ENCODE measurements around the gene TSGA10. TPM values are rescaled to one million over a fixed set of nuclear protein-coding genes. Genes with fewer than 3 reads are reported as not detected.

Gene TSGA10
- total RNA-seq, 1 donor from 2014 or later = 2.5 TPM

DNA sequence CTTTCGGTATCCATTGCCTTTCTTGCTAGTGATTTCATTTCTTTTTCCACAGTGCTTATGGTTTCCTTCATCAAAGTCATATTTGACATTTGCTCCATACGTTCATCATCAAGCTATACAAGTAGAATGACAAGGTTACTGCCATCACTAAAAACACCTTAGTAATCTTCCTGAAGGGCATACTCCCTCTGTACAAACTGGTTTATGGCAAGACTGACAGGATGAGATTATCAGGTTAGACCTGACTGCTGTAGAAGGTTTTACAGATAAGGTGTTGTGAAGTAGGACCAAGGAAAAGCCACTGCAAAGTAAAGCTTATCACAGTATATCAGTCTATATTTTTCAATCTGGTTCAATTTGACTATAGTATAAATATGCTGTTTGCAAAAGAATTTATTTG lies 50.7 kb downstream of the TSGA10 start:
- H3K4me3 ChIP-seq (ENCODE audit: low read depth, low read length) = no peak overlapping the region
- no peak for DNase-seq (ENCODE audit: low read depth)
- TF ChIP-seq, protein P1, sequence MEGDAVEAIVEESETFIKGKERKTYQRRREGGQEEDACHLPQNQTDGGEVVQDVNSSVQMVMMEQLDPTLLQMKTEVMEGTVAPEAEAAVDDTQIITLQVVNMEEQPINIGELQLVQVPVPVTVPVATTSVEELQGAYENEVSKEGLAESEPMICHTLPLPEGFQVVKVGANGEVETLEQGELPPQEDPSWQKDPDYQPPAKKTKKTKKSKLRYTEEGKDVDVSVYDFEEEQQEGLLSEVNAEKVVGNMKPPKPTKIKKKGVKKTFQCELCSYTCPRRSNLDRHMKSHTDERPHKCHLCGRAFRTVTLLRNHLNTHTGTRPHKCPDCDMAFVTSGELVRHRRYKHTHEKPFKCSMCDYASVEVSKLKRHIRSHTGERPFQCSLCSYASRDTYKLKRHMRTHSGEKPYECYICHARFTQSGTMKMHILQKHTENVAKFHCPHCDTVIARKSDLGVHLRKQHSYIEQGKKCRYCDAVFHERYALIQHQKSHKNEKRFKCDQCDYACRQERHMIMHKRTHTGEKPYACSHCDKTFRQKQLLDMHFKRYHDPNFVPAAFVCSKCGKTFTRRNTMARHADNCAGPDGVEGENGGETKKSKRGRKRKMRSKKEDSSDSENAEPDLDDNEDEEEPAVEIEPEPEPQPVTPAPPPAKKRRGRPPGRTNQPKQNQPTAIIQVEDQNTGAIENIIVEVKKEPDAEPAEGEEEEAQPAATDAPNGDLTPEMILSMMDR (conservative IDR thresholded peaks at IDR 0.05; ENCODE audit: low read depth, low read length) = no peak

DNA sequence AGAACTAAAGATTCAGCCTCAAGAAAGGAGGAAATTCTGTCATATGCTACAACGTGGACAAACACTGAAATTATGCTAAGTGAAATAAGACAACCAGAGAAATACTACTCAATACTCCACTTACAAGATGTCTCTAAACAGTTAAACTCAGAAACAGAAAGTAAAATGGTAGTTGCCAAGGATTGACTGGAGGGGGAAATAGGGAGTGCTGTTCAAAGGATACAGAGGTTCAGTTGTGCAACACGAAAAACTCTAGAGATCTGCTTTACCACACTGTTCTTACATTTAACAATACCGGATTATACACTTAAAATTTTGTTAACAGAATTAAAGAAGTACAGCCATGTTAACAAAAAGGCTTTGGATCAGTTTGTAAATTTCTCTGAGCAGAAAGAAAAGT lies 53.0 kb downstream of the TSGA10 start:
- TF ChIP-seq, protein P1 (conservative IDR thresholded peaks at IDR 0.05; ENCODE audit: low read depth, low read length) = peak; percentile 6
- no peak overlapping the region for H3K4me3 ChIP-seq (ENCODE audit: low read depth, low read length)
- DNase-seq (ENCODE audit: low read depth) = no peak

DNA sequence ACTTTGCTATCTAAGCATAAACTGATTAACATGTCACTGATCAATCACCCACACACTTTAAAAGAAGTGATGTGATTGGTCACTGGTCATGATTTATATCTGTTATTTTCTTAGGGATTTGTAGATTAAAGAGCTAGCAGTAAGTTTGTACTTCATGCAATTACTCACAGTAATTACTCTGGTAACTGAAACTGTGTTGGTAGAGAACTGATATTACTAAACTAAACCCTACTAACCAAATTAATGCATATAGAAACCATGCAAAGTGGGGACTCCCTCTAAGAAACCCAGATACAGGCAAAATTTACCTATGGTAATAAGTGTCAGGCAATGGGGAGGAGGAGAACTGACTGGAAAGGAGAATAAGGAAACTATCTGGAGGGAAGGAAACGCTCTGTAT lies 58.0 kb downstream of the TSGA10 start:
- DNase-seq (ENCODE audit: low read depth) = no peak
- no peak overlapping the region for H3K4me3 ChIP-seq (ENCODE audit: low read depth, low read length)
- TF ChIP-seq, protein P1 (conservative IDR thresholded peaks at IDR 0.05; ENCODE audit: low read depth, low read length) = no peak

DNA sequence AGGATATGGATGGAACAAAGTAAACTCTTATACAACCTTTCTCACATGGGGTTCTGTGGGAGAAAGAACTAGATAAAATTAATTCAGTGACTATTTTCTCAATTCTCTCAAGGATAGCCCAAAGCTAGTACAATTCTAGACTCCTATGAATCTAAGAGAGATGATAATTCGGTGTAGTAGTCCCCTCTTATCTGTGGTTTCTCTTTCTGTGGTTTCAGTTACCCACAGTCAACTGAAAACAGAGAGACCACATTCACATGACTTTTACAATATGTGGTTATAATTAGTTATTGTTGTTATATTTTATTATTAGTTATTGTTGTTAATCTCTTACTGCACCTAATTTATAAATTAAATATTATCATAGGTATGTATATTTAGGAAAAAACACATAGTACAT lies 66.7 kb downstream of the TSGA10 start:
- TF ChIP-seq, protein P1 (conservative IDR thresholded peaks at IDR 0.05; ENCODE audit: low read depth, low read length) = no peak
- DNase-seq (ENCODE audit: low read depth) = no peak

DNA sequence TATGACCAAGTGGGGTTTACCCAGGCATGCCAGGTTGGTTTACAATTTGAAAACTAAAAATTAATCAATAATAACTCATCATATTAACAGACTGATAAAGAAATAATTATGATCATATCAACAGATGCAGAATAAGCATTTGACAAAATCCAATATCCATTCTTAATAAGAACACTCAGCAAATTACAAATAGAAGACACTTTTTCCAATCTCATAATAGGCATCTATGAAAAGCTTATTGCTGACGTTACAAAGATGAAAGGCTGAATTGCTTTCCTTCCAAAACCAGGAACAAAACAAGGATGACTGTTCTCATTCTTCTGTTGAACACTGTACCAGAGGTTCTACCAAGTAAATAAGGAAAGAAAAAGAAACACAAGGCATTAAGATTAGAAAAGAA lies 68.4 kb downstream of the TSGA10 start:
- no peak for DNase-seq (ENCODE audit: low read depth)
- no peak overlapping the region for H3K4me3 ChIP-seq (ENCODE audit: low read depth, low read length)
- TF ChIP-seq, protein P1 (conservative IDR thresholded peaks at IDR 0.05; ENCODE audit: low read depth, low read length) = no peak

More for the DNA sequence above, 66.7 kb downstream of the TSGA10 start:
- no peak overlapping the region for H3K4me3 ChIP-seq (ENCODE audit: low read depth, low read length)

DNA sequence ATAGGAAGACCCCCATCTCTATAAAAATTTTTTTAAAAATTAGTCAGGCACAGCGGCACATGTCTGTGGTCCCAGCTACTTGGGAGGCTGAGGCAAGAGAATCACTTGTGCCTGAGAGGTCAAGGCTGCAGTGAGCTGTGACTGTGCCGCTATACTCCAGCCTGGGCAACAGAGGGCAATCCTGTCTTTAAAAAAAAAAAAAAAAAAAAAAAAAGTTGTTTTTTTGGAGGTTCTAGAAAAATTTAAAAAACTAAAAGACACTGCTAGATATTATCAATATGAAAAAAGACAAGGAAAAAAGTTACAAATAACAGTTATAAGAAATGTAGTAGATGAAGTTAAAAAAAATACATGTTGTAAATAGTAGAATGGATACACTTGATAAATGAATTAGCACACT lies 69.3 kb downstream of the TSGA10 start:
- TF ChIP-seq, protein P1 (conservative IDR thresholded peaks at IDR 0.05; ENCODE audit: low read depth, low read length) = peak; percentile 58
- DNase-seq (ENCODE audit: low read depth) = no peak

DNA sequence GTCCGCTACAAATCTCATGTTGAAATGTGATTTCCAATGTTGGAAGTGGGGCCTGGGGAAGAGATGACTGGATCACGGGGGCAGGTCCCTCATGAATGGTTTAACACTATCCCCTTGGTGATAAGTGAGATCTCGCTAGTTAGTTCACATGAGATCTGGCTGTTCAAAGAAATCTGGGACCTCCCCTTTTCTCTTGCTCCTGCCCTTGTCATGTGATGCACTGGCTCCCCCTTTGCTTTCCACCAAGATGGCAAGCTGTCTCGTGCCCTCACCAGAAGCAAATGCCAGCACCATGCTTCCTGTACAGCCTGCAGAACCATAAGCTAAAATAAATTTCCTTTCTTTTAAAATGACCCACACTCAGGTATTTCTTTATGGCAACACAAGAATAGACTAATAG lies 70.5 kb downstream of the TSGA10 start:
- TF ChIP-seq, protein P1 (conservative IDR thresholded peaks at IDR 0.05; ENCODE audit: low read depth, low read length) = no peak
- no peak for DNase-seq (ENCODE audit: low read depth)

More for the DNA sequence above, 69.3 kb downstream of the TSGA10 start:
- H3K4me3 ChIP-seq (ENCODE audit: low read depth, low read length) = no peak overlapping the region

More for the DNA sequence above, 70.5 kb downstream of the TSGA10 start:
- H3K4me3 ChIP-seq (ENCODE audit: low read depth, low read length) = no peak overlapping the region

Measured in epithelial cell of proximal tubule (primary cell).